Activated T-helper 2 cell treated with anti-CD3 and anti-CD28 coated beads, Interferon-gamma antibody, Interleukin-2, Interleukin-4, amounts not matched to agents 10 μg/mL and 5 μg/mL and 100 μg/mL, durations not matched to agents 14 hours and 24 hours and 36 hours (primary cell): ENCODE data around the gene MRPS14. TPM values are rescaled to one million over a fixed set of nuclear protein-coding genes. Genes with fewer than 3 reads are reported as not detected.

ENCODE experiments used
- DNase-seq: peaks from one replicate; pipeline ENCODE4 v3.0.0; 2021; ENCODE audit warnings: low spot score
- H3K27ac Mint-ChIP-seq: one replicate; pipeline ENCODE4 v1.8.0; 2021; ENCODE audit warnings: mixed read lengths
- H3K27me3 Mint-ChIP-seq: one replicate; pipeline ENCODE4 v1.8.0; 2021; ENCODE audit warnings: low read depth, mixed read lengths
- H3K36me3 Mint-ChIP-seq: one replicate; pipeline ENCODE4 v1.8.0; 2021; ENCODE audit warnings: low read depth, mixed read lengths
- H3K4me1 Mint-ChIP-seq: one replicate; pipeline ENCODE4 v1.8.0; 2021; ENCODE audit warnings: low read depth, mixed read lengths
- H3K4me3 Mint-ChIP-seq: one replicate; pipeline ENCODE4 v1.8.0; 2021; ENCODE audit warnings: low read depth, mild to moderate bottlenecking, moderate library complexity, mixed read lengths
- H3K9me3 Mint-ChIP-seq: one replicate; pipeline ENCODE4 v1.8.0; 2021; ENCODE audit warnings: mixed read lengths
- intact Hi-C: fragments of 100-400 bp; cut with micrococcal nuclease; formaldehyde crosslinking; loops from one replicate; pipeline ENCODE4 v1.15.1; 2023
- total RNA-seq: library from RNA; stranded (reverse); gene quantifications from 2 replicates; pipeline ENCODE4 v1.2.3, GENCODE V29; 2022

The MRPS14 gene
- total RNA-seq, 1 donor from 2014 or later: 32.9 TPM

GRCh38 chr1:174995121-174995520 lies 28.1 kb downstream of the MRPS14 start:
- Mint-ChIP-seq H3K27ac (no peak overlapping the region), H3K36me3 (peaks cover 11% of the 10 kb centered on the region), H3K9me3 (no peaks in the 10 kb centered on the region), H3K4me1 (peaks cover 18% of the 10 kb centered on the region), H3K27me3 (no peaks in the 10 kb centered on the region), H3K4me3 (no peak overlapping the region)
- intact Hi-C loops: loop anchor here (10.0 kb wide), 1 partner anchor 1130 kb away; the partner anchor contains the start of genes GAS5 and ZBTB37
- no peak for DNase-seq

DNA sequence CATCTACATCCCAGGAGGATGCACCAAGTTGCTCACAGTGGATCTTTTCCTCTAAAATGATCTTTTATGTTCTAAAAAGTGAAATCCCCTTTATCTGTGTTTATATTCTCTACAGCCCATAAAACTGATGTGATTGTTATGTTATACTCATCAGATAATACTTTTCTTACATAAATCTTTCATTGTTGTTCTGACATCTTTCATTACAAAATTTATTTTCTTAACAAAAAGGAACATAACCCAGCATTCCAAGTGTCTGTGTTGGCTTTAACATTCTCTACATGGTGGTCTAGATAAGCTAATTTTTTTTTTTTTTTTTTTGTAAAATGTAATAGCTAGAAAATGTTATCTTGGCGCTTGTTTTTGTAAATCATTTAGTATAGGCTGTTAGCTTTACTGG lies 31.8 kb downstream of the MRPS14 start:
- H3K4me3 Mint-ChIP-seq: no peak overlapping the region
- intact Hi-C loops: loop anchor here (10.0 kb wide), 1 partner anchor 1127 kb away; the partner anchor contains the start of genes GAS5 and ZBTB37

GRCh38 chr1:174990382-174990999 lies 32.7 kb downstream of the MRPS14 start:
- Mint-ChIP-seq H3K27me3 (no peaks in the 10 kb centered on the region), H3K4me3 (peak overlapping the region; percentile 76), H3K36me3 (peaks cover 12% of the 10 kb centered on the region), H3K27ac (peak overlapping the region; percentile 82), H3K4me1 (peaks cover 27% of the 10 kb centered on the region), H3K9me3 (no peaks in the 10 kb centered on the region)
- intact Hi-C loops: loop anchor here (10.0 kb wide), 1 partner anchor 1126 kb away; the partner anchor contains the start of genes GAS5 and ZBTB37
- DNase-seq: no peak

More for the DNA sequence above, 31.8 kb downstream of the MRPS14 start:
- H3K27ac Mint-ChIP-seq: no peak overlapping the region
- DNase-seq: no peak
- peaks cover 12% of the 10 kb centered on the region for H3K36me3 Mint-ChIP-seq
- H3K27me3 Mint-ChIP-seq: no peaks in the 10 kb centered on the region
- H3K9me3 Mint-ChIP-seq: no peaks in the 10 kb centered on the region
- H3K4me1 Mint-ChIP-seq: peaks cover 26% of the 10 kb centered on the region

DNA sequence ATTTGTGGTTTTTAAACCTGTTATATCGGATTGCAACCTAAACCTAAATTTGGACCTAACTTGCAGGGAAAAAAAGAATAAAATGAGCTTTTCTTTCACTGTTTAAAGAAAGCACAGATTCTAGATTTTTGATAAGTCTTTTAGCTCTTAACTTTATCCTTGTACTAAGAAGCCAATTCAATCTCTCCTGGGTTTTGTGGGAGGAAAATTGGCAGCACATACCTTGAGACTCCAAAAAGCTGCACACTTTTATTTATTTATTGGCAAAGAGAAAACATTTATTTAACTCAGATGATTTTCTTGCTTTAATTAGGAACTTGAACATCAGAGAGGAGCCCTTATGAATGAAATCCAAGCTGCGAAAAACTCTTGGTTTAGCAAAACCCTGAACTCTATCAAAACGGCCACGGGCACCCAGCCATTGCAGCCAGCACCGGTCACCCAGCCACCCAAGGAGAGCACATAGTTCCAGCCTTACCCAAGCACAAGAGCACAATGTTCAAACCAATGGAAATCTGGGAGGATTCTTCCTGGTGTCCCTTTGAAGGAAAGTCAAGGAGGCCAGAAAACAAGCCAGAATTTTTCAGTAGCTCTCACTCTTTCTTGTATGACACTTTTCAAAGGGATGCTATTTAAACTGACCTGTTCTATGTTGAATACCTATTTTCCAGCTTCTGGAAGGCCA lies 33.5 kb downstream of the MRPS14 start:
- H3K27me3 Mint-ChIP-seq: no peaks in the 10 kb centered on the region
- H3K9me3 Mint-ChIP-seq: no peaks in the 10 kb centered on the region
- DNase-seq: no peak
- peak overlapping the region; percentile 72 for H3K27ac Mint-ChIP-seq
- peaks cover 28% of the 10 kb centered on the region for H3K4me1 Mint-ChIP-seq
- H3K36me3 Mint-ChIP-seq: peaks cover 14% of the 10 kb centered on the region
- peak overlapping the region; percentile 67 for H3K4me3 Mint-ChIP-seq
- intact Hi-C loops: loop anchor here (10.0 kb wide), 1 partner anchor 1125 kb away; the partner anchor contains the start of genes GAS5 and ZBTB37

GRCh38 chr1:174988986-174989385 lies 34.2 kb downstream of the MRPS14 start:
- no peak for DNase-seq
- H3K27ac Mint-ChIP-seq: peak overlapping the region; percentile 40
- H3K36me3 Mint-ChIP-seq: peaks cover 15% of the 10 kb centered on the region
- no peaks in the 10 kb centered on the region for H3K27me3 Mint-ChIP-seq
- H3K9me3 Mint-ChIP-seq: no peaks in the 10 kb centered on the region
- peaks cover 28% of the 10 kb centered on the region for H3K4me1 Mint-ChIP-seq
- intact Hi-C loops: no loop called here
- no peak overlapping the region for H3K4me3 Mint-ChIP-seq

GRCh38 chr1:174988539-174988938 lies 34.7 kb downstream of the MRPS14 start:
- no peak for DNase-seq
- intact Hi-C loops: no loop called here
- peak overlapping the region; percentile 60 for H3K27ac Mint-ChIP-seq
- H3K4me1 Mint-ChIP-seq: peaks cover 28% of the 10 kb centered on the region
- H3K4me3 Mint-ChIP-seq: no peak overlapping the region
- no peaks in the 10 kb centered on the region for H3K27me3 Mint-ChIP-seq
- H3K36me3 Mint-ChIP-seq: peaks cover 16% of the 10 kb centered on the region
- no peaks in the 10 kb centered on the region for H3K9me3 Mint-ChIP-seq

DNA sequence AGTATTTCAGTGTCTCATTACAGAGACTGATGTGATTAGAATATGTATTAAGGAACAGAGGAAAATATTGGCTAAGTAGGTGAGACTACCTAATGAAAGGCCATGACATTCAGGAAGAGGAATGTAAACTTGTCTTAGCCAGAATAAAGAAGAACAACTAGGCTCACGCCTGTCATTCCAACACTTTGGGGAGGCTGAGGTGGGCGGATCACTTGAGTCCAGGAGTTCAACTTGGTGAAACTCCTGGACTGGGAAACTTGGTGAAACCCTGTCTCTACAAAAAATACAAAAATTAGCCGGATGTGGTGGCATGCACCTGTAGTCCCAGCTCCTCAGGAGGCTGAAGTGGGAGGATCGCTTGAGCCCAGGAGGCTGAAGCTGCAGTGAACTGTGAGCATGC lies 38.3 kb downstream of the MRPS14 start:
- Mint-ChIP-seq H3K27ac (no peak overlapping the region), H3K4me1 (peaks cover 21% of the 10 kb centered on the region), H3K36me3 (peaks cover 44% of the 10 kb centered on the region), H3K9me3 (no peaks in the 10 kb centered on the region), H3K4me3 (no peak overlapping the region), H3K27me3 (no peaks in the 10 kb centered on the region)
- intact Hi-C loops: no loop called here
- DNase-seq: no peak

DNA sequence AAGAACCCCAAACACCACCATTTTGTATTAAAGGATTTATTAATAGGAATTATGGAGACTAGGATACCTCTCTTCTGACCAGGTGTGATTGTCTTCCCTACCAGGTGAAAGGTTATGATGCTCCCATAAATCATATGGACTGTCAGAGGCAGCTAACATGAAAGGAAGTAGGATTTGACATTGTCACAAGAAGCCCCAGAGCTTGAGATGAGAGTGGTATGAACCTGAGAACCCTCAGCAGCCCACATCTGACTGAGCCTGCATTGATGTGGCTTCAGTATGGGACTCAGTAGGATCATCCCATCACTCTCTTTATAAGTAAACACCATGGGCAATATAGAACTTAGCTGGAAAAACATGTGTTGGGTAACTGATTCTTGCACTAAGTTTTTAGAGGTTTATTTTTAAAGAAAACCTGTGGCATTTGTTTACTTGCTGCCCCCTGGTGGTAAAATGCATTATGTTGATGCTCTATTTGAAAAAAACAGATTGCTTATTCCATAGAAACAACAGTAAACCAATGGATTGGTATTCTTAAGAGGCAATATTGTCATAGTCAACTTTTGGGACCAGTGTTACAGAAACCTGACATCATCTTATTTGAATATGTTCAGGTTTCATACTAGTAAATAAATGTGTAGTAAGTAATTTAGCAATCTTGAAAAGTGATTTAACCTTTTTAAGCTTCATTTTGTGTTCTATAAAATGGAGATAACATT lies 40.1 kb downstream of the MRPS14 start:
- no peak overlapping the region for H3K27ac Mint-ChIP-seq
- H3K9me3 Mint-ChIP-seq: no peaks in the 10 kb centered on the region
- H3K27me3 Mint-ChIP-seq: no peaks in the 10 kb centered on the region
- no peak overlapping the region for H3K4me3 Mint-ChIP-seq
- H3K36me3 Mint-ChIP-seq: peaks cover 35% of the 10 kb centered on the region
- intact Hi-C loops: loop anchor here (1.0 kb wide), 1 partner anchor 213 kb away; no protein-coding TSS in a partner anchor
- DNase-seq: no peak
- peaks cover 6% of the 10 kb centered on the region for H3K4me1 Mint-ChIP-seq

- H3K36me3 Mint-ChIP-seq: peaks cover 51% of the 10 kb centered on the region
- H3K4me3 Mint-ChIP-seq: no peak overlapping the region
- H3K27me3 Mint-ChIP-seq: no peaks in the 10 kb centered on the region
- peaks cover 23% of the 10 kb centered on the region for H3K4me1 Mint-ChIP-seq
- no peak for DNase-seq
- intact Hi-C loops: no loop called here
- no peak overlapping the region for H3K27ac Mint-ChIP-seq
- no peaks in the 10 kb centered on the region for H3K9me3 Mint-ChIP-seq
Measured at GRCh38 chr1:174976436-174977108, 46.7 kb downstream of the MRPS14 start.

GRCh38 chr1:174975764-174976163 lies 47.5 kb downstream of the MRPS14 start:
- no peaks in the 10 kb centered on the region for H3K9me3 Mint-ChIP-seq
- peaks cover 26% of the 10 kb centered on the region for H3K4me1 Mint-ChIP-seq
- no peak overlapping the region for H3K4me3 Mint-ChIP-seq
- no peak overlapping the region for H3K27ac Mint-ChIP-seq
- intact Hi-C loops: no loop called here
- DNase-seq: no peak
- H3K27me3 Mint-ChIP-seq: no peaks in the 10 kb centered on the region
- H3K36me3 Mint-ChIP-seq: peaks cover 48% of the 10 kb centered on the region

DNA sequence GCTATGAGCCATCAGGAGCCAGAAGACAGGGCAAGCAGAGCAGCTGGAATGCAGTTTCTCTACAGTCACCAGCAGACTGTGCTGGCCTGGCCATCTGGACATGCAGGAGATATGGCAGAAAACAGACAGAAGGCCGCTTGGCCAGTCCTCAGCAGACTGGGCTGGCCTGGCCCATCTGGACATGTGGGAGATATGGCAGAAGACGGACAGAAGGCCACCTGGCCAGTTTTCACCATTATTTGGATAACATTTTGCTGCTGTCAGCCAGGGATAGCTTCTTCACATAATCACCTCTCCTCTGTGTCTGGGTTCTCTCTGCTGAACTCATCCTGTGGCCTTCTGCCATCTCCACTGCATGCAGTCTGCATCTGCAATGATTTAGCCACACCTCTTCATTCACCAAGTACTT lies 48.5 kb downstream of the MRPS14 start:
- Mint-ChIP-seq H3K27me3 (no peaks in the 10 kb centered on the region), H3K36me3 (peaks cover 47% of the 10 kb centered on the region), H3K27ac (no peak overlapping the region), H3K4me1 (peaks cover 29% of the 10 kb centered on the region), H3K9me3 (no peaks in the 10 kb centered on the region), H3K4me3 (no peak overlapping the region)
- DNase-seq: no peak
- intact Hi-C loops: no loop called here

DNA sequence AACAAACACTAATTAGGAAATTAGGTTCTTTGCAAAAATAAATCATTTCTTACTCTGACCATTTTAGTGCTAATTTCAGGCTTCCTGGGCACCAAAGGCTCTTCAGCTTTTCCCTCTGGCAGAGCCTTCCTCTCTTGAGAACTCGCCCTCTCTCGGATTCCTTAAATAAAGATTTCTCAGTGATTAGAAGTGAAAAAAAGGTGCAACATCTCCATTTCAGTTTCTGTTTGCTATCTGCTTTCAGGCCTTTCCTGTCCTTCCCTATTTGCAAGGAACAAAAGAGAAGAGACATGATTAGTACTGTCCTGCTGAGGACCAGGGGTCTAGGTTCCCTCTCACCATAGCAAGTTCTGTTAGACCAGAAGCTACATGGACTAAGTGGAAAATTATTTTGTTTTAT lies 51.3 kb downstream of the MRPS14 start:
- Mint-ChIP-seq H3K4me1 (peaks cover 46% of the 10 kb centered on the region), H3K4me3 (no peak overlapping the region), H3K27me3 (no peaks in the 10 kb centered on the region), H3K9me3 (no peaks in the 10 kb centered on the region), H3K27ac (no peak overlapping the region), H3K36me3 (peaks cover 40% of the 10 kb centered on the region)
- intact Hi-C loops: no loop called here
- DNase-seq: no peak
